GM18873 (cell line): ENCODE data around the gene GTPBP10.
A peak's percentile ranks its signal among the peaks of the same experiment; 100 is the strongest.
"Not testable (repeated sequence)": the region's sequence is repeated elsewhere in the genome, so short reads cannot be mapped to it uniquely, and the experiment has no call there.

Experiments
- ATAC-seq: cut with Tn5 transposase; IDR thresholded peaks from one replicate; pipeline ENCODE4 v1.9.1; 2021; ENCODE audit warnings: mild to moderate bottlenecking, moderate library complexity, moderate number of reproducible peaks; ENCODE audit not compliant: unreplicated experiment, low FRiP score

The GTPBP10 gene

GRCh38 chr7:90346336-90347125 is at the start of gene GTPBP10:
TSS of gene GTPBP10 (plus strand) at chr7:90346716. CDS start at chr7:90346742, 26 bp downstream.
- ATAC-seq, result peak; percentile 98

- no peak for ATAC-seq
These were observed 48.1 kb upstream of the GTPBP10 start for GRCh38 chr7:90298145-90299038.

GRCh38 chr7:90303241-90303640 is 43.3 kb upstream of the GTPBP10 start:
- no peak for ATAC-seq

GRCh38 chr7:90309872-90310271 is 36.6 kb upstream of the GTPBP10 start:
- no peak for ATAC-seq

- ATAC-seq, result no peak
These were observed 35.3 kb upstream of the GTPBP10 start for GRCh38 chr7:90311175-90311574.

- ATAC-seq, result no peak
These were observed 33.8 kb upstream of the GTPBP10 start for GRCh38 chr7:90312745-90313144.

GRCh38 chr7:90313907-90314306 is 32.6 kb upstream of the GTPBP10 start:
- ATAC-seq, result no peak

- no peak for ATAC-seq
These were observed 26.5 kb upstream of the GTPBP10 start for GRCh38 chr7:90320014-90320413.

GRCh38 chr7:90320418-90320800 is 26.1 kb upstream of the GTPBP10 start:
- ATAC-seq, result no peak

- ATAC-seq, result no peak
These were observed 25.6 kb upstream of the GTPBP10 start, which contains the start of gene FAM237B for GRCh38 chr7:90320801-90321494. TSS of gene FAM237B (minus strand) at chr7:90321304. CDS start at chr7:90319748, 1,556 bp downstream.

- no peak for ATAC-seq
These were observed 23.7 kb upstream of the GTPBP10 start for GRCh38 chr7:90322837-90323236.

GRCh38 chr7:90326500-90326899 is 20.0 kb upstream of the GTPBP10 start:
- ATAC-seq, result no peak

GRCh38 chr7:90334193-90334843 is 12.2 kb upstream of the GTPBP10 start:
- no peak for ATAC-seq

GRCh38 chr7:90334926-90335325 is 11.6 kb upstream of the GTPBP10 start:
- ATAC-seq, result not testable (repeated sequence)

GRCh38 chr7:90337106-90337505 is 9.4 kb upstream of the GTPBP10 start:
- no peak for ATAC-seq

- ATAC-seq, result no peak
These were observed 1.5 kb upstream of the GTPBP10 start for GRCh38 chr7:90345016-90345415.

GRCh38 chr7:90345595-90346335 is 751 bp upstream of the GTPBP10 start:
- ATAC-seq, result peak; percentile 2

GRCh38 chr7:90347759-90348158 is 1.2 kb downstream of the GTPBP10 start:
- no peak for ATAC-seq

- no peak for ATAC-seq
These were observed 2.8 kb downstream of the GTPBP10 start for GRCh38 chr7:90349305-90349704.

GRCh38 chr7:90350032-90350431 is 3.5 kb downstream of the GTPBP10 start:
- ATAC-seq, result not testable (repeated sequence)
